HL-60 (cell line): ENCODE data around the gene CPNE6.
"Not testable (repeated sequence)": the region's sequence is repeated elsewhere in the genome, so short reads cannot be mapped to it uniquely, and the experiment has no call there.

Experiments
- DNase-seq, 2 experiments: peaks; one replicate each; pipeline ENCODE4 v3.0.0-alpha.2; 2010 to 2020; ENCODE audit warnings: low read depth in 1 of 2, low spot score in 1 of 2
- H3K27ac ChIP-seq: fragments of 250-450 bp; sonication (Bioruptor Pico); replicated peaks from 2 replicates; pipeline ENCODE4 v1.5.1; 2020; ENCODE audit warnings: mild to moderate bottlenecking, moderate library complexity
- H3K27me3 ChIP-seq: fragments of 250-450 bp; sonication (Bioruptor Pico); 2 replicates; pipeline ENCODE4 v1.5.1; 2021; ENCODE audit warnings: mild to moderate bottlenecking, moderate library complexity; ENCODE audit not compliant: insufficient read depth, poor library complexity, severe bottlenecking
- H3K4me3 ChIP-seq: replicated peaks from 2 replicates; pipeline ENCODE4 v1.5.1; 2011; ENCODE audit warnings: mild to moderate bottlenecking, control low read depth, low read length; ENCODE audit not compliant: insufficient read depth
- GABPA ChIP-seq: IDR thresholded peaks from 2 replicates; pipeline ENCODE4 v1.6.1; 2012; ENCODE audit warnings: low read depth
- POLR2AphosphoS5 ChIP-seq: IDR thresholded peaks from 2 replicates; pipeline ENCODE4 v1.6.1; 2012; ENCODE audit warnings: low read depth
- SPI1 ChIP-seq: IDR thresholded peaks from 2 replicates; pipeline ENCODE4 v1.6.1; 2012; ENCODE audit warnings: low read depth, mild to moderate bottlenecking, borderline replicate concordance
- TF ChIP-seq, protein P1 (sequence below): IDR thresholded peaks from one replicate; pipeline ENCODE4 v1.5.1; 2011; ENCODE audit warnings: low read length, control low read depth, inconsistent platforms; ENCODE audit not compliant: insufficient read depth
- TF ChIP-seq, protein P2 (sequence below): IDR thresholded peaks from 2 replicates; pipeline ENCODE4 v1.6.1; 2012; ENCODE audit warnings: low read depth; ENCODE audit not compliant: insufficient replicate concordance

The CPNE6 gene

DNA sequence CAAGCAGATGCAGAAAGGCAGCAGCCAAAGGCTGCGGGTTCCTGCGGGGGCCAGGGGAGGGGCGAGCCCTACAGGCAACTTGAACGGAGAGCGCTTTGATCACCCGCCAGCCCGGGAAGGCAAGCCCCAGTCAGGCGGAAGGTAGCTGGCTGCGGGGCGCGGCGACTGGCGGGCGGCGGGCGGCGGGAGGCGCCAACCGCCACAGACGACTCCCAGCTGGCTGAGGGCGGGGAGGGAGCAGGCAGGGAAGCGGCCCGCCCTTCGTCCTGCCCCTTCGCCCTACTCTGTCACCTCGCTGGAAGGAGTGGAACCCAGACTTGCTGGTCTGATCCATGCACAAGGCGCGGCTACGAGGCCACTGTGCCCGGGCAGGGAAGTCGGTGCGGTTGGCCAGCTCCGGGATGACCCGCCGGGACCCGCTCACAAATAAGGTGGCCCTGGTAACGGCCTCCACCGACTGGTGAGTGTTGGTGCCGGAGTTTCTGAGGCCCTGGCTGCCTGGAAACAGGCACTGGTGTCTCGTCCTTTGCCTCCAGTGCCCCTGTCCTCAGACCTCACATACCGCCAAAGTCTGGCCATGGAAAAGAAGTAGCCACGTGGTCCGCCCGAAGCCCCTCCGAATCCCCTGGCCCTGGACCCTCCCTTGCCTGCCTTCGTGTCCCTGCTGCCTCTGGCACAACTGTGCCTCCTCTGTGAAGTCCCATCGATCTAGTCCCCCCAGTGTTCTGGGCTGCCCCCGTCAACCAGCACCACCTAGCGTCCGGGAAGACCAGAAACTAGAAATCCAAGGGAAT lies 35.0 kb upstream of the CPNE6 start:
- TF ChIP-seq SPI1 = no peak
- TF ChIP-seq, protein P1, sequence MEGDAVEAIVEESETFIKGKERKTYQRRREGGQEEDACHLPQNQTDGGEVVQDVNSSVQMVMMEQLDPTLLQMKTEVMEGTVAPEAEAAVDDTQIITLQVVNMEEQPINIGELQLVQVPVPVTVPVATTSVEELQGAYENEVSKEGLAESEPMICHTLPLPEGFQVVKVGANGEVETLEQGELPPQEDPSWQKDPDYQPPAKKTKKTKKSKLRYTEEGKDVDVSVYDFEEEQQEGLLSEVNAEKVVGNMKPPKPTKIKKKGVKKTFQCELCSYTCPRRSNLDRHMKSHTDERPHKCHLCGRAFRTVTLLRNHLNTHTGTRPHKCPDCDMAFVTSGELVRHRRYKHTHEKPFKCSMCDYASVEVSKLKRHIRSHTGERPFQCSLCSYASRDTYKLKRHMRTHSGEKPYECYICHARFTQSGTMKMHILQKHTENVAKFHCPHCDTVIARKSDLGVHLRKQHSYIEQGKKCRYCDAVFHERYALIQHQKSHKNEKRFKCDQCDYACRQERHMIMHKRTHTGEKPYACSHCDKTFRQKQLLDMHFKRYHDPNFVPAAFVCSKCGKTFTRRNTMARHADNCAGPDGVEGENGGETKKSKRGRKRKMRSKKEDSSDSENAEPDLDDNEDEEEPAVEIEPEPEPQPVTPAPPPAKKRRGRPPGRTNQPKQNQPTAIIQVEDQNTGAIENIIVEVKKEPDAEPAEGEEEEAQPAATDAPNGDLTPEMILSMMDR = peak; percentile 68
- no peak for TF ChIP-seq GABPA
- TF ChIP-seq POLR2AphosphoS5 = peak; percentile 34; the same call in 1 of the 2 replicates
- TF ChIP-seq, protein P2, sequence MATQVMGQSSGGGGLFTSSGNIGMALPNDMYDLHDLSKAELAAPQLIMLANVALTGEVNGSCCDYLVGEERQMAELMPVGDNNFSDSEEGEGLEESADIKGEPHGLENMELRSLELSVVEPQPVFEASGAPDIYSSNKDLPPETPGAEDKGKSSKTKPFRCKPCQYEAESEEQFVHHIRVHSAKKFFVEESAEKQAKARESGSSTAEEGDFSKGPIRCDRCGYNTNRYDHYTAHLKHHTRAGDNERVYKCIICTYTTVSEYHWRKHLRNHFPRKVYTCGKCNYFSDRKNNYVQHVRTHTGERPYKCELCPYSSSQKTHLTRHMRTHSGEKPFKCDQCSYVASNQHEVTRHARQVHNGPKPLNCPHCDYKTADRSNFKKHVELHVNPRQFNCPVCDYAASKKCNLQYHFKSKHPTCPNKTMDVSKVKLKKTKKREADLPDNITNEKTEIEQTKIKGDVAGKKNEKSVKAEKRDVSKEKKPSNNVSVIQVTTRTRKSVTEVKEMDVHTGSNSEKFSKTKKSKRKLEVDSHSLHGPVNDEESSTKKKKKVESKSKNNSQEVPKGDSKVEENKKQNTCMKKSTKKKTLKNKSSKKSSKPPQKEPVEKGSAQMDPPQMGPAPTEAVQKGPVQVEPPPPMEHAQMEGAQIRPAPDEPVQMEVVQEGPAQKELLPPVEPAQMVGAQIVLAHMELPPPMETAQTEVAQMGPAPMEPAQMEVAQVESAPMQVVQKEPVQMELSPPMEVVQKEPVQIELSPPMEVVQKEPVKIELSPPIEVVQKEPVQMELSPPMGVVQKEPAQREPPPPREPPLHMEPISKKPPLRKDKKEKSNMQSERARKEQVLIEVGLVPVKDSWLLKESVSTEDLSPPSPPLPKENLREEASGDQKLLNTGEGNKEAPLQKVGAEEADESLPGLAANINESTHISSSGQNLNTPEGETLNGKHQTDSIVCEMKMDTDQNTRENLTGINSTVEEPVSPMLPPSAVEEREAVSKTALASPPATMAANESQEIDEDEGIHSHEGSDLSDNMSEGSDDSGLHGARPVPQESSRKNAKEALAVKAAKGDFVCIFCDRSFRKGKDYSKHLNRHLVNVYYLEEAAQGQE = no peak
- no peaks in the 10 kb centered on the region for H3K27me3 ChIP-seq
- peak overlapping the region; percentile 72 for H3K27ac ChIP-seq
- DNase-seq = peak; percentile 57 to 81
- peak overlapping the region; percentile 51 for H3K4me3 ChIP-seq

DNA sequence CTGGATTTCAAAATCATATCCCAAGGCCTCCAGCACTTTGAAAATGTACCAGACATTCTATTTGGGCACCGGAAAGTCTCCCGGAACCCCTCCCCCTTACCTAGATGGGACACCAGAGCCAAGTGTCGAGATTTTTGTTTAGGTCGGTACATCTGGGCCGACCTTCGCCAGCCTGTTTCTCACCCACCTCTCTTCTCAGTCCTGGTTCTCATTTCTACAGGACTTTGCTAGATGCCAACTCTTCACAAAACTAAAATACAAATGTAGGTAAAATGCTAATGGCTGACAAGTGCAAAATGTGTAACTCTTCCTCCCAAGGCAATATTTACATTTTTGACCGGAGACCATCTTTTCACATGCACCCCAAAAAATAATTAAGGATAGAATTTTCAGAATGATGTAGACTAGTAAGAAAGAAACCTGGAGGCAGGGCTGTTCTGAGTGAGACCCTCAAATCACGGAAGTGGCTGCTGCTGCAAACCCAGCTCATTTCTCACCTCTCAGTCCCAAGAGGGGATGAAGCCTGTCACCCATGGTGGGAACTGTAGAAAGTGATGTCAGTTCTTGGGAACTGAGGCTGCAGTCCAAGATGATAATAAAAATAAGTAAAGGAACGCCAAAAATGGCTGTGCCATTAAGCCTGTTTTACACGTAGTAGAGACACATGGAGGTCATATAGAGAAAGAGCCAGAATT lies 34.3 kb upstream of the CPNE6 start:
- Histone ChIP-seq H3K27ac (peak overlapping the region; percentile 72), H3K4me3 (peak overlapping the region; percentile 51)
- not testable (repeated sequence) for H3K27me3 ChIP-seq, DNase-seq

DNA sequence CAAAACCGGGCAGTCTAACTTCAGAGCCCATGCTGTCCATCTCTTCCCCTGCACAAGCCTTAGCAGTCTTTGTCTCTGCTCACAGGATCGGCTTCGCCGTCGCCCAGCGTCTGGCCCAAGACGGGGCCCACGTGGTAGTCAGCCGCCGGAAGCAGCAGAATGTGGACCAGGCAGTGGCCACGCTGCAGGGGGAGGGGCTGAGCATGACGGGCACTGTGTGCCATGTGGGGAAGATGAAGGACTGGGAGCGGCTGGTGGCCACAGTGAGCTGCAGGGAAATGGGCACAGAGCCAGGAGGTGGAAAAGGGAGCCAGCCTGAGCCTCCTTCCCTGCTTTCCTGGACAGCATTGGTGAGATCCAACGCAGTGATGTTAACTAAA lies 33.7 kb upstream of the CPNE6 start:
- no peak for DNase-seq
- Histone ChIP-seq H3K27ac (no peak overlapping the region), H3K4me3 (no peak overlapping the region), H3K27me3 (no peaks in the 10 kb centered on the region)
- TF ChIP-seq, protein P1 = no peak
- TF ChIP-seq SPI1 = no peak
- no peak for TF ChIP-seq POLR2AphosphoS5
- no peak for TF ChIP-seq GABPA
- TF ChIP-seq, protein P2 = no peak

DNA sequence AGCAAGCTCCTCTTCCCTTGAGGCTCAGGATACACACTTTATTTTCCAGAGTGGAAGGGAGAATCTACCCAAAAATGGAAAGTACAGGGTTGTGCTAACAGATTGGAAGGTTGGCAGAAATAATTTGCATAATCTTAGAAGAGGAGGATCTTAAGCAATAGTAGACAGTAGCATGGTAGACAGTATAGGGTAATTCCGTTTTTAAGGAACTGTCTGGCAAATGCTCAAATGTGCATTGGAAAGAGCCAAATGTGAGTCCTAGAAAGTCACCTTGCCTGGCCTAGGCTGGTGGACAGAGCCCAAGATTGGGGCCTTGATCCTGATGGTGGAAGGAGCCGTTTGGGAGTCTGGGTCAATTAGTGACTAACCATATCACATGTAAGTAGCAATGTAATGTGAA lies 32.7 kb upstream of the CPNE6 start:
- Histone ChIP-seq H3K4me3 (no peak overlapping the region), H3K27ac (no peak overlapping the region), H3K27me3 (no peaks in the 10 kb centered on the region)
- TF ChIP-seq, protein P1 = no peak
- TF ChIP-seq SPI1 (0 out of 2 replicates have a peak, but pooled peaks have one; percentile 2), POLR2AphosphoS5 (no peak), GABPA (no peak)
- TF ChIP-seq, protein P2 = no peak
- DNase-seq = no peak
